Brain pericyte (primary cell): ENCODE measurements around the gene AFAP1L1.

Source experiments
- DNase-seq: peaks from one replicate; pipeline ENCODE4 v3.0.0-alpha.2; 2012; ENCODE audit warnings: low read depth, low spot score

Gene AFAP1L1

GRCh38 chr5:149348518-149348917, 76.9 kb downstream of the AFAP1L1 start:
- DNase-seq: no peak

GRCh38 chr5:149349382-149349781, 77.7 kb downstream of the AFAP1L1 start:
- DNase-seq: no peak

- DNase-seq: no peak
Measured at GRCh38 chr5:149352169-149352568, 80.5 kb downstream of the AFAP1L1 start.

GRCh38 chr5:149353911-149354310, 82.3 kb downstream of the AFAP1L1 start:
- no peak for DNase-seq

- DNase-seq: no peak
Measured at GRCh38 chr5:149355688-149356087, 84.0 kb downstream of the AFAP1L1 start.

GRCh38 chr5:149356391-149356790, 84.7 kb downstream of the AFAP1L1 start:
- DNase-seq: no peak

GRCh38 chr5:149357370-149358293, 86.0 kb downstream of the AFAP1L1 start, which contains the start of gene PCYOX1L:
Gene PCYOX1L (plus strand): TSS chr5:149358046. CDS start chr5:149358069, 23 bp downstream.
- peak; percentile 79 for DNase-seq

- no peak for DNase-seq
Measured at GRCh38 chr5:149358294-149358651, 86.6 kb downstream of the AFAP1L1 start.

- DNase-seq: no peak
Measured at GRCh38 chr5:149358868-149359495, 87.3 kb downstream of the AFAP1L1 start.

- DNase-seq: no peak
Measured at GRCh38 chr5:149360272-149360671, 88.6 kb downstream of the AFAP1L1 start.

- no peak for DNase-seq
Measured at GRCh38 chr5:149362541-149362940, 90.9 kb downstream of the AFAP1L1 start.

- no peak for DNase-seq
Measured at GRCh38 chr5:149363358-149363757, 91.7 kb downstream of the AFAP1L1 start.

GRCh38 chr5:149363936-149364335, 92.3 kb downstream of the AFAP1L1 start:
- DNase-seq: no peak

GRCh38 chr5:149364719-149365118, 93.1 kb downstream of the AFAP1L1 start:
- DNase-seq: no peak

- DNase-seq: no peak
Measured at GRCh38 chr5:149365418-149365817, 93.8 kb downstream of the AFAP1L1 start.

- no peak for DNase-seq
Measured at GRCh38 chr5:149366169-149366729, 94.6 kb downstream of the AFAP1L1 start.

GRCh38 chr5:149367249-149367971, 95.8 kb downstream of the AFAP1L1 start:
- peak; percentile 34 for DNase-seq

- DNase-seq: no peak
Measured at GRCh38 chr5:149367972-149368645, 96.5 kb downstream of the AFAP1L1 start.

GRCh38 chr5:149370878-149371277, 99.2 kb downstream of the AFAP1L1 start:
- no peak for DNase-seq

- no peak for DNase-seq
Measured at GRCh38 chr5:149371296-149371962, 99.8 kb downstream of the AFAP1L1 start.
